Duodenal mucosa (tissue), 2 donors: Measurements from ENCODE around the gene SETMAR.
"Not testable (repeated sequence)": the region's sequence is repeated elsewhere in the genome, so short reads cannot be mapped to it uniquely, and the experiment has no call there.

Experiments
- H3K27ac ChIP-seq: one replicate; pipeline ENCODE4 v1.7.0; 2013; ENCODE audit warnings: low read depth, low read length
- H3K27me3 ChIP-seq, 2 donors: one replicate each; pipeline ENCODE4 v1.7.0; 2013; ENCODE audit warnings: low read length in 2 of 2, control low read depth in 1 of 2; ENCODE audit not compliant: insufficient read depth in 2 of 2, control insufficient read depth in 1 of 2
- H3K36me3 ChIP-seq, 2 donors: one replicate each; pipeline ENCODE4 v1.7.0; 2013; ENCODE audit warnings: low read length in 2 of 2, control low read depth in 1 of 2; ENCODE audit not compliant: insufficient read depth in 2 of 2, control insufficient read depth in 1 of 2
- H3K4me1 ChIP-seq, 2 donors: one replicate each; pipeline ENCODE4 v1.7.0; 2013; ENCODE audit warnings: low read length in 2 of 2, control low read depth in 1 of 2; ENCODE audit not compliant: insufficient read depth in 2 of 2, control insufficient read depth in 1 of 2
- H3K4me3 ChIP-seq, 2 donors: one replicate each; pipeline ENCODE4 v1.7.0; 2013; ENCODE audit warnings: low read length in 2 of 2, low read depth in 1 of 2
- H3K9ac ChIP-seq, 2 donors: one replicate each; pipeline ENCODE4 v1.7.0; 2013; ENCODE audit warnings: low read length in 2 of 2, low read depth in 1 of 2
- H3K9me3 ChIP-seq, 2 donors: one replicate each; pipeline ENCODE4 v1.7.0; 2013; ENCODE audit warnings: low read length in 2 of 2, control low read depth in 1 of 2; ENCODE audit not compliant: control insufficient read depth in 1 of 2

The SETMAR gene

GRCh38 chr3:4292301-4292700 is 10.9 kb upstream of the SETMAR start:
- no peak overlapping the region for H3K9ac ChIP-seq
- no peak overlapping the region for H3K4me3 ChIP-seq
- no peak overlapping the region for H3K27ac ChIP-seq
- H3K9me3 ChIP-seq: no peaks in the 10 kb centered on the region
- no peaks in the 10 kb centered on the region for H3K27me3 ChIP-seq
- no peaks in the 10 kb centered on the region for H3K36me3 ChIP-seq
- H3K4me1 ChIP-seq: no peaks in the 10 kb centered on the region

DNA sequence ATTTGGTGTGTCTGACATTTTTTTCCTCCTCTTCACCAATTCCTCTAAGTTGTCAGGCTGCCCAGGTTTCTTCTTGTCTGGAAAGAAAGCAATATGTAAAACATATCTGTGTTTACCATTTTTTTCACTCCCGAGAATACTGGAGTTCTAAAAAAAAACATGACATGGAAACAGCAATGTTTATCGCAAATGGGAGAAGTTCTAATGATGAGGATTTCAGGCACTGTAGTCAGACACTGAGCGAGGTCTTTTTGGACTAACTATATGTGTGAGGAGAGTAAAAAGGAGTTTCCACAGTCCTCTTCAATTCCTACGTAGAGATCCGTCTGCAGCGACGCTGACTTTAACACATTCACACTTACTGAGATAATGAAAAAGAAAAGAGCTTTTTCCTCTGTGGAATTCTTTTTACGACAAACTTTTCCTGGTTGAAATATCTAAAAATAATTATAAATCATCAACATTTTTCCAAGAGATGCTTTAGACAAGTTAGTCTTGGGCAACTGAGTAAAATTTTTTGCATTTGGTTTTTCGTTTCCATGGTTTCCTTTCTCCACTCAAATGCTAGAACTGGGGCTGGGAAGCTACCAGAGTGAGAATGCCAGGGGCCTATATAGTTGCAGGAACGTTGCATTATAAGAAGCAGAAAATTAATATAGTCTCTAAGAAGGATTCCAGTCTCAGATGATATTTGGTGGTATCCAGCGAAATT is 8.4 kb upstream of the SETMAR start:
- Histone ChIP-seq H3K27me3 (no peaks in the 10 kb centered on the region), H3K4me1 (no peaks in the 10 kb centered on the region), H3K36me3 (no peaks in the 10 kb centered on the region), H3K9ac (no peak overlapping the region), H3K9me3 (no peaks in the 10 kb centered on the region), H3K4me3 (no peak overlapping the region), H3K27ac (no peak overlapping the region)

GRCh38 chr3:4296454-4296853 is 6.7 kb upstream of the SETMAR start:
- H3K9ac ChIP-seq, H3K4me3 ChIP-seq, H3K27me3 ChIP-seq, H3K9me3 ChIP-seq, H3K36me3 ChIP-seq, H3K4me1 ChIP-seq, H3K27ac ChIP-seq: not testable (repeated sequence)

- H3K9me3 ChIP-seq: no peaks in the 10 kb centered on the region
These were observed 5.7 kb upstream of the SETMAR start for GRCh38 chr3:4297486-4297885.

GRCh38 chr3:4302747-4303146 is 422 bp upstream of the SETMAR start:
- no peaks in the 10 kb centered on the region for H3K36me3 ChIP-seq
- peak overlapping the region; percentile 80 to 97 for H3K4me3 ChIP-seq
- no peaks in the 10 kb centered on the region for H3K9me3 ChIP-seq
- peaks cover 0 to 5% of the 10 kb centered on the region in 2 donors for H3K4me1 ChIP-seq
- H3K27ac ChIP-seq: no peak overlapping the region
- no peaks in the 10 kb centered on the region for H3K27me3 ChIP-seq
- H3K9ac ChIP-seq: peak overlapping the region; percentile 72 to 95

More at GRCh38 chr3:4297486-4297885, 5.7 kb upstream of the SETMAR start:
- Histone ChIP-seq H3K27me3 (no peaks in the 10 kb centered on the region), H3K4me3 (no peak overlapping the region), H3K9ac (no peak overlapping the region), H3K36me3 (no peaks in the 10 kb centered on the region), H3K27ac (no peak overlapping the region), H3K4me1 (no peaks in the 10 kb centered on the region)

DNA sequence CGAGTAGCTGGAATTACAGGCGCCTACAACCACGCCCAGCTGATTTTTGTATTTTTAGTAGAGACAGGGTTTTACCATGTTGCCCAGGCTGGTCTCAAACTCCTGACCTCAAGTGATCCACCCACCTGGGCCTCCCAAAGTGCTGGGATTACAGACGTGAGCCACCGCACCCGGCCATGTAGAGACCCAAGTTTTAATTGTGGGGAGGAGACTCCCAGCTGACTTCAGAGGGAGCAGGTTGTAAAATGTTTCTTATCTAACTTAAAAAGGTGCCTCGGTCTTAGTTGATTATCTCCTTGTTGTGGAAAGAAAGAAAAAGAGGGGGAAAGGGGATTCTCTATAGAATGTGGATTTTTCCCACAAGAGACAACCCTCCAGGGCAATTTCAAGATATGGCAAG is 2.0 kb downstream of the SETMAR start:
- H3K4me3 ChIP-seq, H3K27ac ChIP-seq, H3K9ac ChIP-seq, H3K36me3 ChIP-seq, H3K9me3 ChIP-seq, H3K4me1 ChIP-seq, H3K27me3 ChIP-seq: not testable (repeated sequence)

GRCh38 chr3:4306091-4306490 is 2.9 kb downstream of the SETMAR start:
- H3K9me3 ChIP-seq: no peaks in the 10 kb centered on the region
- no peak overlapping the region for H3K27ac ChIP-seq
- no peak overlapping the region for H3K4me3 ChIP-seq
- H3K9ac ChIP-seq: no peak overlapping the region
- peaks cover 2 to 5% of the 10 kb centered on the region in 2 donors for H3K4me1 ChIP-seq
- H3K36me3 ChIP-seq: no peaks in the 10 kb centered on the region
- no peaks in the 10 kb centered on the region for H3K27me3 ChIP-seq

DNA sequence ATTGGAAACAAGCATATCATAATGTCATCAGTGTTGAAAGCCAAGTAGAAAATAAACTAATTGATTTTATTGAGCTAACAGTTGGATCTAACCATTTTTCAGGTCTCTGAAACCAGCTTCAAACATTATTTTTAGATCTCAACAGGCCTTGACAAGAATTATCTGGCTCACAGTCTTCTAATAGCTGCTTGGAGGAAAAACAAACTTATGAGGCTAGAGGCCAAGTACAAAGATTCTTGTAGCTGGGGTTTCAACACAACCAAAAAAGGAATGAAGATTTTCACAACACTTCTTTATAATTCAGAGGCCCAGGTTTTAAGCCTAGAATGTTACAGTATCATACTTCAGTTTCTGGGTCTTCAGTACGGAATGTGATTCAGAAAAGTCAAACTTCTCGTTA is 3.7 kb downstream of the SETMAR start:
- Histone ChIP-seq H3K9ac (no peak overlapping the region), H3K4me1 (peaks cover 4 to 5% of the 10 kb centered on the region in 2 donors), H3K9me3 (no peaks in the 10 kb centered on the region), H3K36me3 (peaks cover 0 to 6% of the 10 kb centered on the region in 2 donors), H3K27ac (no peak overlapping the region), H3K4me3 (no peak overlapping the region), H3K27me3 (no peaks in the 10 kb centered on the region)

DNA sequence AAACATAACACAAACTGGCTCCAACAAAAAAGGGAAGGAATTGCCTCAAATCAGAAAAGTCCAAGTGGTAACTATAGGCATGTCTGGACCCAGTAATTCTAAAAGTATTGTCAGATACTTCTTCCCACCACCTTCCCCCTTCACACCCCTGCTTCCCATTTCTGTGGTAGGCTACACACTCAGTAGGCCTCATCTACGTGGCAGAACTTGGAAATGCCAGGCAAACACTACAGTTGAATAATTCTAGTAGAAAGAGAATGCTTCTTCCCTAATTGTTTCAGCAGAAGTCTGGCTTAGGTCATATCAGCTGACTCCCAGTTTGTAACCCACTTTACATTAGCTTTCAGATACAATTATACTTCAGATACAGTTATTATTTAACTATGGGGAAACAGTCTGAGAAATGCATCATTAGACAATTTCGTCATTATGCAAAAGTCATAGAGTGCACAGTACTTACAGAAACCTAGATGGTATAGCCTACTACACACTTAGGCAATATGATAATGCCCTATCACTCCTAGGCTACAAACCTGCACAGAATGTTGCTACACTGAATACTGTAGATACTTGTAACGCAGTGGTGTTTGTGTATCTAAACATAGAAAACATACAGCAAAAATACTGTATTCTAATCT is 6.4 kb downstream of the SETMAR start:
- peaks cover 1 to 4% of the 10 kb centered on the region in 2 donors for H3K4me1 ChIP-seq

DNA sequence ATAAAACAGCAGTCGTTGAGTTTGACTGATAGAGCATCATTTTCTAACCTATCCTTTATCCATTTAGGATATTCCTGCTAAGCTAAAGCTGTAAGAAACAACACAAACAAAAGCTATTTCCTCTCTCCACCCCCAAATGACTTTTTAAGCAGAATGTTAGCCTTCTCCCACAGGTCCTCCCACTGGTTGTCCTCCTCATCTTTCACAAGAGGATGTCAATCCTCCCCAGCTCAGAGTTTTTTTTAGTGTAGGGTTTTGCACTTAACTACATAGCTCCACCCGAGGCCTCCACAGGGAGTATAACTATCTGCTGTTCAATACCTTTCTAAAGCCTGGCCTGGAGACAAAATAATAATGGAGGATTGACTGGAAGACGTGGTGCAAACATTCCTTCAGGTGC is 7.8 kb downstream of the SETMAR start:
- no peaks in the 10 kb centered on the region for H3K9me3 ChIP-seq
- H3K9ac ChIP-seq: no peak overlapping the region
- peaks cover 5 to 24% of the 10 kb centered on the region in 2 donors for H3K36me3 ChIP-seq
- H3K4me3 ChIP-seq: no peak overlapping the region
- peaks cover 0 to 4% of the 10 kb centered on the region in 2 donors for H3K4me1 ChIP-seq
- H3K27me3 ChIP-seq: no peaks in the 10 kb centered on the region
- H3K27ac ChIP-seq: no peak overlapping the region

More for the DNA sequence above, 6.4 kb downstream of the SETMAR start:
- Histone ChIP-seq H3K27me3 (no peaks in the 10 kb centered on the region), H3K36me3 (peaks cover 5 to 19% of the 10 kb centered on the region in 2 donors), H3K27ac (no peak overlapping the region), H3K9me3 (no peaks in the 10 kb centered on the region), H3K4me3 (no peak overlapping the region), H3K9ac (no peak overlapping the region)
